OCI-LY1 (cell line): Measurements from ENCODE around the gene ERCC6L.

ENCODE experiments used
- CTCF ChIP-seq: fragments of 200-600 bp; sonication (generic), shearing (Covaris generic); IDR thresholded peaks from 2 replicates; pipeline ENCODE4 v1.5.1; 2017; ENCODE audit warnings: mild to moderate bottlenecking, antibody characterized with exemption, low read length, moderate library complexity, mixed read lengths
- EZH2 ChIP-seq: fragments of 200-600 bp; sonication (generic), shearing (Covaris generic); IDR thresholded peaks from 2 replicates; pipeline ENCODE4 v1.8.0; 2017; ENCODE audit warnings: borderline replicate concordance, mixed run types, mild to moderate bottlenecking, antibody characterized with exemption, low read length, moderate library complexity, mixed read lengths

GRCh38 chrX:72254816-72255215 lies 16.0 kb upstream of the ERCC6L start:
- no peak for TF ChIP-seq CTCF
- no peak for TF ChIP-seq EZH2
